H1 (cell line): ENCODE measurements around the gene NUAK1. TPM values are rescaled to one million over a fixed set of nuclear protein-coding genes. Genes with fewer than 3 reads are reported as not detected.
"Not testable (repeated sequence)": the region's sequence is repeated elsewhere in the genome, so short reads cannot be mapped to it uniquely, and the experiment has no call there.

Experiments
- CTCF ChIA-PET: fragments of 300-600 bp; sonication (Branson Sonifier 250); formaldehyde crosslinking; loops from one replicate; lab custom pipeline; 2021; ENCODE audit not compliant: partially characterized antibody; lab: Charles Lee
- POLR2A ChIA-PET: fragments of 300-600 bp; sonication (Branson Sonifier 250); formaldehyde crosslinking; loops from one replicate; lab custom pipeline; 2021; ENCODE audit warnings: inconsistent platforms; ENCODE audit not compliant: partially characterized antibody; lab: Charles Lee
- DNase-seq, 2 experiments: peaks; one replicate each; pipeline versions ENCODE4 v3.0.0 to v3.0.0-alpha.2; 2010 to 2022; ENCODE audit warnings: low spot score in 2 of 2, low read depth in 1 of 2, mixed read lengths in 1 of 2
- FAIRE-seq: peaks from 2 replicates; lab custom pipeline; 2011; peaks lifted over from hg19 to GRCh38; lab: Jason Lieb, UNC
- H2AFZ ChIP-seq: 2 replicates; pipeline ENCODE4 v1.8.1; 2012; ENCODE audit warnings: low read length, inconsistent platforms
- H2AK5ac ChIP-seq: 2 replicates; pipeline ENCODE4 v1.6.1; 2013; ENCODE audit warnings: low read depth, low read length
- H2BK120ac ChIP-seq: replicated peaks from 2 replicates; pipeline ENCODE3; 2013; ENCODE audit warnings: low read depth, low read length, inconsistent platforms
- H2BK12ac ChIP-seq: 2 replicates; pipeline ENCODE4 v1.6.1; 2013; ENCODE audit warnings: low read depth, low read length
- H2BK15ac ChIP-seq: 2 replicates; pipeline ENCODE4 v1.6.1; 2013; ENCODE audit warnings: low read length
- H2BK20ac ChIP-seq: 2 replicates; pipeline ENCODE4 v1.6.1; 2013; ENCODE audit warnings: low read length
- H2BK5ac ChIP-seq: 2 replicates; pipeline ENCODE4 v1.6.1; 2013; ENCODE audit warnings: low read depth, low read length
- H3K14ac ChIP-seq: 2 replicates; pipeline ENCODE4 v1.6.1; 2013; ENCODE audit warnings: inconsistent platforms; ENCODE audit not compliant: insufficient read length
- H3K18ac ChIP-seq: 2 replicates; pipeline ENCODE4 v1.6.1; 2013; ENCODE audit warnings: low read length; ENCODE audit errors: extremely low read depth
- H3K23ac ChIP-seq: 2 replicates; pipeline ENCODE4 v1.6.1; 2013; ENCODE audit warnings: inconsistent platforms; ENCODE audit not compliant: insufficient read length
- H3K23me2 ChIP-seq: 2 replicates; pipeline ENCODE4 v1.6.1; 2013; ENCODE audit warnings: low read depth, low read length
- H3K27ac ChIP-seq: 2 replicates; pipeline ENCODE4 v1.6.1; 2011; ENCODE audit warnings: low read depth, low read length, inconsistent platforms
- H3K27me3 ChIP-seq, 4 experiments: replicated peaks in 1 of 4; 1 replicate in 1 of 4; 2 replicates in 3 of 4; pipeline versions ENCODE4 v1.6.1 to v1.8.1; 2011 to 2013; ENCODE audit warnings: low read length in 3 of 4, mild to moderate bottlenecking in 3 of 4, inconsistent platforms in 2 of 4, mixed read lengths in 2 of 4, moderate library complexity in 1 of 4; ENCODE audit not compliant: control insufficient read depth in 3 of 4, insufficient read depth in 3 of 4; ENCODE audit errors: extremely low read depth in 1 of 4
- H3K36me3 ChIP-seq, 4 experiments: 2 replicates each; pipeline versions ENCODE4 v1.6.1 to v1.8.1; 2011 to 2013; ENCODE audit warnings: mild to moderate bottlenecking in 4 of 4, low read length in 3 of 4, moderate library complexity in 2 of 4, control low read depth in 1 of 4, inconsistent platforms in 1 of 4; ENCODE audit not compliant: insufficient read depth in 4 of 4, control insufficient read depth in 2 of 4
- H3K4ac ChIP-seq: replicated peaks from 2 replicates; pipeline ENCODE3; 2013; ENCODE audit warnings: low read length, low read depth, mixed read lengths, inconsistent platforms; ENCODE audit not compliant: insufficient read length
- H3K4me1 ChIP-seq, 4 experiments: replicated peaks in 1 of 4; 1 replicate in 1 of 4; 2 replicates in 3 of 4; pipeline versions ENCODE4 v1.6.1 to v1.8.1; 2011 to 2013; ENCODE audit warnings: low read length in 3 of 4, inconsistent platforms in 2 of 4, mixed read lengths in 1 of 4; ENCODE audit not compliant: insufficient read depth in 4 of 4, control insufficient read depth in 3 of 4
- H3K4me2 ChIP-seq, 2 experiments: 2 replicates each; pipeline versions ENCODE4 v1.6.1 to v1.8.1; 2011 to 2013; ENCODE audit warnings: low read depth in 2 of 2, low read length in 2 of 2, control low read depth in 1 of 2, inconsistent platforms in 1 of 2, mild to moderate bottlenecking in 1 of 2; ENCODE audit not compliant: insufficient read depth in 1 of 2
- H3K4me3 ChIP-seq, 4 experiments: fragments of 200-600, 300-600 bp in 1 of 4; sonication (generic), shearing (Covaris generic), sonication (Bioruptor Twin) in 1 of 4; 2 replicates each; pipeline versions ENCODE4 v1.5.1 to v1.8.1; 2011 to 2016; ENCODE audit warnings: low read length in 4 of 4, low read depth in 3 of 4, control low read depth in 2 of 4, inconsistent platforms in 2 of 4, mild to moderate bottlenecking in 2 of 4, mixed read lengths in 1 of 4, moderate library complexity in 1 of 4; ENCODE audit not compliant: insufficient read depth in 2 of 4; ENCODE audit errors: extremely low read depth in 1 of 4
- H3K56ac ChIP-seq: replicated peaks from 2 replicates; pipeline ENCODE3; 2013; ENCODE audit warnings: low read depth, mild to moderate bottlenecking, mixed read lengths, low read length, inconsistent platforms; ENCODE audit not compliant: insufficient read length
- H3K79me1 ChIP-seq: 2 replicates; pipeline ENCODE4 v1.6.1; 2013; ENCODE audit warnings: low read depth, low read length, control low read depth
- H3K79me2 ChIP-seq, 2 experiments: 2 replicates each; pipeline versions ENCODE4 v1.6.1 to v1.8.1; 2012 to 2013; ENCODE audit warnings: low read length in 2 of 2, mild to moderate bottlenecking in 2 of 2, inconsistent platforms in 1 of 2; ENCODE audit not compliant: insufficient read depth in 2 of 2, control insufficient read depth in 1 of 2
- H3K9ac ChIP-seq, 4 experiments: replicated peaks in 1 of 4; 1 replicate in 1 of 4; 2 replicates in 3 of 4; pipeline versions ENCODE4 v1.6.1 to v1.8.1; 2011 to 2013; ENCODE audit warnings: low read depth in 3 of 4, low read length in 3 of 4, control low read depth in 2 of 4, mild to moderate bottlenecking in 2 of 4, moderate library complexity in 2 of 4, inconsistent platforms in 1 of 4; ENCODE audit errors: extremely low read depth in 1 of 4
- H3K9me3 ChIP-seq, 2 experiments: 2 replicates each; pipeline versions ENCODE4 v1.6.1 to v1.8.1; 2012 to 2013; ENCODE audit warnings: mild to moderate bottlenecking in 2 of 2, moderate library complexity in 2 of 2, control low read depth in 1 of 2, inconsistent platforms in 1 of 2, low read depth in 1 of 2, low read length in 1 of 2, mixed read lengths in 1 of 2; ENCODE audit not compliant: insufficient read depth in 2 of 2
- H4K20me1 ChIP-seq, 2 experiments: replicated peaks in 1 of 2; 2 replicates each; pipeline versions ENCODE3 to v1.8.1; 2011 to 2013; ENCODE audit warnings: inconsistent platforms in 2 of 2, low read length in 2 of 2, mild to moderate bottlenecking in 1 of 2; ENCODE audit not compliant: insufficient read depth in 2 of 2, control insufficient read depth in 1 of 2
- H4K5ac ChIP-seq: 2 replicates; pipeline ENCODE4 v1.6.1; 2013; ENCODE audit warnings: low read length, low read depth, mixed read lengths, inconsistent platforms; ENCODE audit not compliant: insufficient read length
- H4K8ac ChIP-seq: 2 replicates; pipeline ENCODE4 v1.8.0; 2013; ENCODE audit warnings: mild to moderate bottlenecking, moderate library complexity, low read length, inconsistent platforms; ENCODE audit not compliant: insufficient read depth; ENCODE audit errors: extremely low read depth
- H4K91ac ChIP-seq: replicated peaks from 2 replicates; pipeline ENCODE3; 2013; ENCODE audit warnings: low read length, mixed read lengths, inconsistent platforms; ENCODE audit not compliant: insufficient read length
- WGBS, 2 experiments: shearing (Covaris generic) in 1 of 2; methylation state at CpG; one replicate each; pipeline versions ENCODE4 v1.1.6 to v1.1.7; 2013 to 2015; ENCODE audit warnings: low lambda C conversion rate in 2 of 2, mixed read lengths in 2 of 2, inconsistent platforms in 1 of 2, low coverage in 1 of 2, missing lambda C conversion rate in 1 of 2; ENCODE audit not compliant: insufficient replicate concordance in 2 of 2, insufficient coverage in 1 of 2, insufficient read length in 1 of 2; ENCODE audit errors: extremely low coverage in 1 of 2, missing lambda C conversion rate in 1 of 2; 5-methylcytosine and 5-hydroxymethylcytosine counted together
- polyA plus RNA-seq, 7 experiments: library from polyadenylated mRNA; depleted of rRNA in 3 of 7; stranded (reverse) in 5 of 7; unstranded in 2 of 7; fragments of >200 nt in 5 of 7; fragments of 200-250 nt in 2 of 7; gene quantifications; 1 replicate in 5 of 7; 2 replicates in 1 of 7; 4 replicates in 1 of 7; pipeline versions ENCODE4 v1.2.1 to v1.2.3, GENCODE V29; 2011 to 2013; ENCODE audit warnings: missing spikeins in 2 of 7, mixed read lengths in 2 of 7
- total RNA-seq: library from RNA; stranded (reverse); fragmentation: NEBNext Ultra II Directional; extraction: Animal tissue kit (Norgen Biotek cat#: 25700); gene quantifications from 2 replicates; pipeline ENCODE4 v1.2.1, GENCODE V29; 2021

NUAK1 gene
- total and polyA plus RNA-seq, 2 of the 8 experiments (the other 6 are each of a cell fraction or from before 2014, with no cell fraction given): 6.7 to 18.2 TPM

DNA sequence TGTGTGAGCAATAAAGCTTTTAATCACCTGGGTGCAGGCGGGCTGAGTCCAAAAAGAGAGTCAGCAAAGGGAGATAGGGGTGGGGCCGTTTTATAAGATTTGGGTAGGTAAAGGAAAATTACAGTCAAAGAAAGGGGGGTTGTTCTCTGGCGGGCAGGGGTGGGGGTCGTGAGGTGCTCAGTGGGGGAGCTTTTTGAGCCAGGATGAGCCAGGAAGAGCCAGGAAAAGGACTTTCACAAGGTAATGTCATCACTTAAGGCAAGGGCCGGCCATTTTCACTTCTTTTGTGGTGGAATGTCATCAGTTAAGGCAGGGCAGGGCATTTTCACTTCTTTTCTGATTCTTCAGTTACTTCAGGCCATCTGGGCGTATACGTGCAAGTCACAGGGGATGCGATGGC is 3.2 kb upstream of the NUAK1 start:
- H3K4ac ChIP-seq, H2BK15ac ChIP-seq, H3K56ac ChIP-seq, H3K23ac ChIP-seq, DNase-seq, H4K8ac ChIP-seq, H2AK5ac ChIP-seq, H3K27me3 ChIP-seq, FAIRE-seq, H2BK120ac ChIP-seq, H3K36me3 ChIP-seq, H3K4me3 ChIP-seq, H3K14ac ChIP-seq, H3K9ac ChIP-seq, H4K91ac ChIP-seq, H3K27ac ChIP-seq, H2BK20ac ChIP-seq, H2BK12ac ChIP-seq, H3K79me1 ChIP-seq, H4K5ac ChIP-seq, H2AFZ ChIP-seq, H4K20me1 ChIP-seq, H3K9me3 ChIP-seq: not testable (repeated sequence)
- H3K23me2 ChIP-seq: peaks cover 16% of the 10 kb centered on the region
- H3K79me2 ChIP-seq: peaks cover 0 to 37% of the 10 kb centered on the region in 2 experiments; a peak in 2 of 4 replicates
- peak overlapping the region in 1 of 2 experiments; percentile 91; a peak in 2 of 4 replicates for H3K4me2 ChIP-seq
- ChIA-PET CTCF (interaction anchor here (1.0 to 1.4 kb wide), 4 partner anchors 10 to 726 kb away, joined by 3 to 5 read pairs (median 4); no protein-coding TSS in a partner anchor), POLR2A (interaction anchor here (0.9 to 1.1 kb wide), 3 partner anchors 10 to 245 kb away, joined by 3 to 4 read pairs (median 3); no protein-coding TSS in a partner anchor)
- WGBS, 2 experiments: 62% methylated on average over 8 of the region's 8 CpGs; no CpG with 5 or more reads in 1 of the 2 experiments
- H3K18ac ChIP-seq: peak overlapping the region; percentile 41; the same call in 1 of the 2 replicates
- peaks cover 2 to 25% (median 13%) of the 10 kb centered on the region in 4 experiments; a peak in 4 of 7 replicates for H3K4me1 ChIP-seq
- peak overlapping the region; percentile 44; the same call in 1 of the 2 replicates for H2BK5ac ChIP-seq
